ENCODE data around the gene APMAP.

The APMAP gene

GRCh38 chr20:24992487-24993205, at the start of gene APMAP:
TSS of gene APMAP (minus strand) at chr20:24992751. CDS start at chr20:24992688, 63 bp downstream.
- peak; percentile 86 to 90 for DNase-seq

GRCh38 chr20:25041813-25042530, 49.4 kb upstream of the APMAP start:
- DNase-seq = no peak

GRCh38 chr20:25040438-25040831, 47.9 kb upstream of the APMAP start:
- DNase-seq = no peak

GRCh38 chr20:25039697-25040437, 47.3 kb upstream of the APMAP start:
- no peak for DNase-seq

- no peak for DNase-seq
These were observed 46.1 kb upstream of the APMAP start for GRCh38 chr20:25038591-25039015.

- no peak for DNase-seq
These were observed 45.5 kb upstream of the APMAP start for GRCh38 chr20:25038103-25038410.

GRCh38 chr20:25037288-25038102, 44.9 kb upstream of the APMAP start:
- DNase-seq = no peak

GRCh38 chr20:25036331-25036936, 43.9 kb upstream of the APMAP start:
- DNase-seq = peak in 1 of 2 donors; percentile 85

GRCh38 chr20:25035921-25036320, 43.4 kb upstream of the APMAP start:
- DNase-seq = peak in 1 of 2 donors; percentile 64

GRCh38 chr20:25033924-25034300, 41.4 kb upstream of the APMAP start:
- no peak for DNase-seq

- no peak for DNase-seq
These were observed 40.8 kb upstream of the APMAP start for GRCh38 chr20:25033265-25033923.

GRCh38 chr20:25032478-25033264, 40.1 kb upstream of the APMAP start:
- no peak for DNase-seq

GRCh38 chr20:25032065-25032477, 39.5 kb upstream of the APMAP start:
- no peak for DNase-seq

- DNase-seq = no peak
These were observed 38.7 kb upstream of the APMAP start for GRCh38 chr20:25031241-25031640.

GRCh38 chr20:25030649-25031207, 38.2 kb upstream of the APMAP start:
- DNase-seq = no peak

- DNase-seq = no peak
These were observed 37.6 kb upstream of the APMAP start for GRCh38 chr20:25030007-25030648.

- no peak for DNase-seq
These were observed 33.5 kb upstream of the APMAP start for GRCh38 chr20:25025986-25026605.

GRCh38 chr20:25025091-25025861, 32.7 kb upstream of the APMAP start:
- no peak for DNase-seq

- DNase-seq = no peak
These were observed 31.6 kb upstream of the APMAP start for GRCh38 chr20:25024171-25024570.

Data from bone marrow (tissue), 2 donors.